K562 (cell line): ENCODE data around the gene INPP4B. TPM values are rescaled to one million over a fixed set of nuclear protein-coding genes. Genes with fewer than 3 reads are reported as not detected.

Source experiments
- ATAC-seq: fragments of 200-7000 bp; cut with Tn5 transposase; 3 replicates; pipeline ENCODE4 v1.9.1; 2020; ENCODE audit warnings: moderate library complexity
- BruUV-seq: library from RNA; stranded (reverse); fragments of 400-500 nt; replicated peaks from 2 replicates; lab custom pipeline; 2021; lab: Mats Ljungman, UMichigan
- CTCF ChIA-PET: fragments of 300-600 bp; formaldehyde crosslinking; extraction: SDS; loops from one replicate; lab custom pipeline; 2021; ENCODE audit warnings: low intra/inter-chr PET ratio; lab: Yijun Ruan, JAX
- POLR2A ChIA-PET: fragments of 300-600, 350-650 bp; sonication (Branson Sonifier 250); formaldehyde crosslinking; extraction: SDS; loops from one replicate; lab custom pipeline; 2021; ENCODE audit warnings: antibody characterized with exemption, inconsistent platforms; lab: Yijun Ruan, JAX
- DNase-seq, 4 experiments: peaks; one replicate each; pipeline versions ENCODE4 v3.0.0 to v3.0.0-alpha.2; 2011 to 2018; ENCODE audit warnings: low spot score in 3 of 4, mixed read lengths in 3 of 4; ENCODE audit errors: extremely low read depth in 1 of 4
- FAIRE-seq: peaks from 2 replicates; lab custom pipeline; 2011; peaks lifted over from hg19 to GRCh38; lab: Jason Lieb, UNC
- H2AFZ ChIP-seq: 2 replicates; pipeline ENCODE4 v1.6.0; 2011; ENCODE audit warnings: low read depth, low read length, control low read depth, inconsistent platforms
- H3K27ac ChIP-seq: fragments of 200-600 bp; 3 replicates; pipeline ENCODE4 v1.8.0; 2011; ENCODE audit warnings: low read depth, mild to moderate bottlenecking, control low read depth, inconsistent platforms, low read length, moderate library complexity, mixed read lengths; ENCODE audit errors: extremely low read depth
- H3K27me3 ChIP-seq, 2 experiments: fragments of 300-600 bp in 1 of 2; 2 replicates in 1 of 2; 3 replicates in 1 of 2; pipeline versions ENCODE4 v1.6.0 to v1.8.0; 2011; ENCODE audit warnings: inconsistent platforms in 2 of 2, low read length in 2 of 2, mild to moderate bottlenecking in 1 of 2, mixed read lengths in 1 of 2, moderate library complexity in 1 of 2; ENCODE audit not compliant: control insufficient read depth in 2 of 2, insufficient read depth in 2 of 2
- H3K36me3 ChIP-seq: fragments of 300-600 bp; 3 replicates; pipeline ENCODE4 v1.8.0; 2011; ENCODE audit warnings: mild to moderate bottlenecking, low read length, inconsistent platforms; ENCODE audit not compliant: control insufficient read depth, insufficient read depth
- H3K4me1 ChIP-seq, 2 experiments: fragments of 200-600 bp in 1 of 2; replicated peaks in 1 of 2; 2 replicates in 1 of 2; 3 replicates in 1 of 2; pipeline versions ENCODE4 v1.5.1 to v1.8.0; 2011; ENCODE audit warnings: inconsistent platforms in 2 of 2, low read length in 2 of 2, mild to moderate bottlenecking in 1 of 2, mixed read lengths in 1 of 2, moderate library complexity in 1 of 2; ENCODE audit not compliant: control insufficient read depth in 2 of 2, insufficient read depth in 2 of 2
- H3K4me2 ChIP-seq: 2 replicates; pipeline ENCODE4 v1.6.1; 2011; ENCODE audit warnings: low read length, control low read depth, inconsistent platforms, mixed read lengths; ENCODE audit not compliant: insufficient read depth
- H3K4me3 ChIP-seq: fragments of 200-600 bp; sonication (generic), shearing (Covaris generic); 2 replicates; pipeline ENCODE4 v1.5.1; 2016; ENCODE audit warnings: control low read depth, inconsistent platforms
- H3K79me2 ChIP-seq: fragments of 200-600 bp; 3 replicates; pipeline ENCODE4 v1.8.0; 2011; ENCODE audit warnings: low read length, inconsistent platforms; ENCODE audit not compliant: control insufficient read depth, insufficient read depth
- H3K9ac ChIP-seq, 2 experiments: 2 replicates each; pipeline versions ENCODE4 v1.6.0 to v1.6.1; 2011; ENCODE audit warnings: low read depth in 2 of 2, low read length in 2 of 2, control low read depth in 1 of 2, inconsistent platforms in 1 of 2, mild to moderate bottlenecking in 1 of 2, mixed read lengths in 1 of 2; ENCODE audit not compliant: insufficient read depth in 1 of 2
- H3K9me1 ChIP-seq: one replicate; pipeline ENCODE4 v1.6.0; 2011; ENCODE audit warnings: inconsistent platforms, mild to moderate bottlenecking, low read length, moderate library complexity; ENCODE audit not compliant: control insufficient read depth, insufficient read depth
- H3K9me3 ChIP-seq: replicated peaks from 2 replicates; pipeline ENCODE4 v1.5.1; 2011; ENCODE audit warnings: low read depth, low read length, inconsistent platforms; ENCODE audit not compliant: control insufficient read depth, insufficient read depth
- H4K20me1 ChIP-seq: replicated peaks from 2 replicates; pipeline ENCODE4 v1.6.1; 2011; ENCODE audit warnings: low read length, inconsistent platforms, mixed read lengths; ENCODE audit not compliant: control insufficient read depth, insufficient read depth
- ATF1 ChIP-seq, 2 experiments: fragments of 450-650 bp in 1 of 2; IDR thresholded peaks; 2 replicates each; pipeline ENCODE4 v1.6.1; 2016; ENCODE audit warnings: missing compliant biosample characterization in 1 of 2, missing genetic modification characterization in 1 of 2
- C11orf30 ChIP-seq: fragments of 450-650 bp; IDR thresholded peaks from 2 replicates; pipeline ENCODE4 v1.6.1; 2016; ENCODE audit warnings: low read depth, mild to moderate bottlenecking
- ELF1 ChIP-seq: fragments of 200-800 bp; sonication (Bioruptor generic); IDR thresholded peaks from 2 replicates; pipeline ENCODE4 v1.6.1; 2016; ENCODE audit warnings: missing genetic modification characterization, missing compliant biosample characterization
- NUFIP1 ChIP-seq: fragments of 450-650 bp; IDR thresholded peaks from 2 replicates; pipeline ENCODE4 v1.6.1; 2018; ENCODE audit not compliant: partially characterized antibody
- RB1 ChIP-seq: fragments of 450-650 bp; IDR thresholded peaks from 2 replicates; pipeline ENCODE4 v1.6.1; 2017; ENCODE audit warnings: low read depth, mild to moderate bottlenecking
- RNF2 ChIP-seq: sonication (generic); IDR thresholded peaks from 2 replicates; pipeline ENCODE4 v1.6.1; 2016
- TAL1 ChIP-seq: fragments of 450-650 bp; IDR thresholded peaks from 2 replicates; pipeline ENCODE4 v1.6.1; 2016; ENCODE audit warnings: mild to moderate bottlenecking
- TCF3 ChIP-seq: sonication (generic); formaldehyde crosslinking; IDR thresholded peaks from 2 replicates; pipeline ENCODE4 v1.4.0; 2020; ENCODE audit warnings: mild to moderate bottlenecking, missing genetic modification reagents
- ZNF354B ChIP-seq: fragments of 250-450 bp; sonication (Bioruptor Pico); IDR thresholded peaks from 2 replicates; pipeline ENCODE4 v1.4.0; 2020
- WGBS: fragments of 100-300 bp; shearing (Covaris generic); methylation state at CpG from one replicate; pipeline ENCODE4 v1.1.6; 2016; ENCODE audit warnings: low coverage, mixed read lengths; ENCODE audit not compliant: insufficient coverage; ENCODE audit errors: missing lambda C conversion rate; 5-methylcytosine and 5-hydroxymethylcytosine counted together
- in situ Hi-C: fragments of 300-500 bp; cut with MboI; formaldehyde crosslinking; loops from 4 replicates; pipeline ENCODE4 v1.15.0; 2018; ENCODE audit warnings: inconsistent platforms, mixed read lengths
- intact Hi-C: fragments of 100-400 bp; cut with micrococcal nuclease; formaldehyde crosslinking; loops from 2 replicates; pipeline ENCODE4 v1.14.2; 2022
- polyA plus RNA-seq, 8 experiments: library from polyadenylated mRNA; depleted of rRNA in 4 of 8; stranded (reverse) in 5 of 8; unstranded in 3 of 8; fragments of >200 nt; fragmentation: Nextera tagmentation in 2 of 8; fragmentation: Illumina TruSeq in 1 of 8; extraction: Ambion mirVana in 2 of 8; extraction: Trizol in 1 of 8; gene quantifications; 2 replicates each; pipeline versions ENCODE4 v1.2.1 to v1.2.3, GENCODE V29; 2011 to 2014; ENCODE audit warnings: inconsistent platforms in 1 of 8, missing spikeins in 1 of 8
- total RNA-seq, 7 experiments: library from RNA; depleted of rRNA in 6 of 7; stranded (reverse); fragments of >200 nt in 6 of 7; fragmentation: Illumina TruSeq in 2 of 7; extraction: Trizol in 2 of 7; gene quantifications; 2 replicates each; pipeline versions ENCODE4 v1.2.1 to v1.2.3, GENCODE V29; 2011 to 2021; ENCODE audit warnings: low replicate concordance in 1 of 7
- TF ChIP-seq, protein P1 (sequence below): sonication (generic); formaldehyde crosslinking; IDR thresholded peaks from 2 replicates; pipeline ENCODE4 v1.8.1; 2023; ENCODE audit warnings: mild to moderate bottlenecking, missing genetic modification reagents
- TF ChIP-seq, protein P2 (sequence below): conservative IDR thresholded peaks from 2 replicates; pipeline ENCODE4 v1.6.1; 2011; ENCODE audit warnings: low read depth, mild to moderate bottlenecking, low read length; ENCODE audit not compliant: control insufficient read depth
- TF ChIP-seq, protein P3 (sequence below): sonication (generic); formaldehyde crosslinking; IDR thresholded peaks from 2 replicates; pipeline ENCODE4 v1.8.1; 2023; ENCODE audit warnings: mild to moderate bottlenecking, missing genetic modification reagents

Gene INPP4B
- total and polyA plus RNA-seq, 9 of the 15 experiments (the other 6 are each of a cell fraction or from before 2014, with no cell fraction given) = 0.04 to 0.11 TPM; not detected in 7

DNA sequence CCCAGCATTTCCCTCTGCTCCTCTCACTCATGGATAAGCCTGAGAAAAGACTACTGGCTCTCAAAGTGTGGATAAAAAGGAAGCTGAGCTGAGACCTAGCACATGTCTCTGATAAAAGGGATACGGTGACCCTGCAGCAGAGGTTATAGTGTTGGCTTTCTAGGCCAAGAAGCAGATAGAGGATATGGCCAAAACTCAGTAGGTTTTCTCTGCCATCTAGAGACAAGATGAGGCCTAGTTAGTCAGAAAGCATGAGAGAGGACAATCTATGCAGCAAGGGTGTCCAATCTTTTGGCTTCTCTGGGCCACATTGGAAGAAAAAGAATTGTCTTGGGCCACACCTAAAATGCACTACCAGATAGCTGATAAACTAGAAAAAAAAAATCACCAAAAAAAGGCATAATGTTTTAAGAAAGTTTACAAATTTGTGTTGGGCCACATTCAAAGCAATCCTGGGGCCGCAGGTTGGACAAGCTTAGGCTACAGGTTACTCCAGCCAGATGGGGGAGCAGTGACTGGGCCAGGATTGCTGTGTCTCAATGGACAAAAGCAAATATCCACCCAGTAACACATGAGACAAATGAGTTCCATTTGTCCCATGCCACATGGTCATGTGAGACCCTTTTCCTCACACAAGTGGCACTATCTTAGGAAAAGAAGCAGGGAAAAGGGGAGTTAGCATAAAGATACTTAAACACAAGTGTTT lies 411.4 kb downstream of the INPP4B start:
- intact Hi-C loops (no loop called here), in situ Hi-C loops (no loop called here)
- Histone ChIP-seq H3K4me1 (no peaks in the 10 kb centered on the region), H3K9me1 (no peaks in the 10 kb centered on the region), H3K4me2 (no peak overlapping the region), H2AFZ (no peak overlapping the region), H3K4me3 (no peak overlapping the region), H3K9ac (no peak overlapping the region), H3K9me3 (no peaks in the 10 kb centered on the region), H3K79me2 (no peaks in the 10 kb centered on the region), H3K27me3 (no peaks in the 10 kb centered on the region), H4K20me1 (no peaks in the 10 kb centered on the region), H3K36me3 (no peaks in the 10 kb centered on the region), H3K27ac (no peak overlapping the region)
- CTCF ChIA-PET = no interaction called here
- no peak for FAIRE-seq
- POLR2A ChIA-PET = no interaction called here
- no TSS peak for BruUV-seq
- 0% methylated on average over 2 of the region's 2 CpGs for WGBS
- DNase-seq = no peak
- TF ChIP-seq TCF3 (CRISPR knock-in tag) (no peak), RB1 (no peak), RNF2 (no peak), NUFIP1 (no peak), C11orf30 (no peak), ZNF354B (CRISPR knock-in tag) (no peak), TAL1 (no peak), ATF1 (CRISPR knock-in tag; IDR thresholded peaks at IDR 0.05) (no peak), ATF1 (tag; IDR thresholded peaks at IDR 0.05) (no peak), ELF1 (no peak)
- TF ChIP-seq, protein P1, sequence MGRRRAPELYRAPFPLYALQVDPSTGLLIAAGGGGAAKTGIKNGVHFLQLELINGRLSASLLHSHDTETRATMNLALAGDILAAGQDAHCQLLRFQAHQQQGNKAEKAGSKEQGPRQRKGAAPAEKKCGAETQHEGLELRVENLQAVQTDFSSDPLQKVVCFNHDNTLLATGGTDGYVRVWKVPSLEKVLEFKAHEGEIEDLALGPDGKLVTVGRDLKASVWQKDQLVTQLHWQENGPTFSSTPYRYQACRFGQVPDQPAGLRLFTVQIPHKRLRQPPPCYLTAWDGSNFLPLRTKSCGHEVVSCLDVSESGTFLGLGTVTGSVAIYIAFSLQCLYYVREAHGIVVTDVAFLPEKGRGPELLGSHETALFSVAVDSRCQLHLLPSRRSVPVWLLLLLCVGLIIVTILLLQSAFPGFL (CRISPR knock-in tag) = no peak
- TF ChIP-seq, protein P2, sequence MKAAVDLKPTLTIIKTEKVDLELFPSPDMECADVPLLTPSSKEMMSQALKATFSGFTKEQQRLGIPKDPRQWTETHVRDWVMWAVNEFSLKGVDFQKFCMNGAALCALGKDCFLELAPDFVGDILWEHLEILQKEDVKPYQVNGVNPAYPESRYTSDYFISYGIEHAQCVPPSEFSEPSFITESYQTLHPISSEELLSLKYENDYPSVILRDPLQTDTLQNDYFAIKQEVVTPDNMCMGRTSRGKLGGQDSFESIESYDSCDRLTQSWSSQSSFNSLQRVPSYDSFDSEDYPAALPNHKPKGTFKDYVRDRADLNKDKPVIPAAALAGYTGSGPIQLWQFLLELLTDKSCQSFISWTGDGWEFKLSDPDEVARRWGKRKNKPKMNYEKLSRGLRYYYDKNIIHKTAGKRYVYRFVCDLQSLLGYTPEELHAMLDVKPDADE = no peak
- TF ChIP-seq, protein P3, sequence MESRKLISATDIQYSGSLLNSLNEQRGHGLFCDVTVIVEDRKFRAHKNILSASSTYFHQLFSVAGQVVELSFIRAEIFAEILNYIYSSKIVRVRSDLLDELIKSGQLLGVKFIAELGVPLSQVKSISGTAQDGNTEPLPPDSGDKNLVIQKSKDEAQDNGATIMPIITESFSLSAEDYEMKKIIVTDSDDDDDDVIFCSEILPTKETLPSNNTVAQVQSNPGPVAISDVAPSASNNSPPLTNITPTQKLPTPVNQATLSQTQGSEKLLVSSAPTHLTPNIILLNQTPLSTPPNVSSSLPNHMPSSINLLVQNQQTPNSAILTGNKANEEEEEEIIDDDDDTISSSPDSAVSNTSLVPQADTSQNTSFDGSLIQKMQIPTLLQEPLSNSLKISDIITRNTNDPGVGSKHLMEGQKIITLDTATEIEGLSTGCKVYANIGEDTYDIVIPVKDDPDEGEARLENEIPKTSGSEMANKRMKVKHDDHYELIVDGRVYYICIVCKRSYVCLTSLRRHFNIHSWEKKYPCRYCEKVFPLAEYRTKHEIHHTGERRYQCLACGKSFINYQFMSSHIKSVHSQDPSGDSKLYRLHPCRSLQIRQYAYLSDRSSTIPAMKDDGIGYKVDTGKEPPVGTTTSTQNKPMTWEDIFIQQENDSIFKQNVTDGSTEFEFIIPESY (CRISPR knock-in tag) = no peak
- ATAC-seq = no peak
